SK-N-SH (cell line): ENCODE measurements around the gene ALB.

Experiments
- CHD2 ChIP-seq: fragments of 150-350 bp; IDR thresholded peaks from 2 replicates; pipeline ENCODE4 v1.6.1; 2018; ENCODE audit warnings: low read length; ENCODE audit not compliant: partially characterized antibody
- EP300 ChIP-seq, 2 experiments: IDR thresholded peaks; 2 replicates each; pipeline versions ENCODE4 v1.4.0 to v1.6.1; 2012; ENCODE audit warnings: borderline replicate concordance in 1 of 2, low read depth in 1 of 2, low read length in 1 of 2
- EZH2phosphoT487 ChIP-seq: fragments of 200-600 bp; sonication (generic); IDR thresholded peaks from 2 replicates; pipeline ENCODE4 v1.6.1; 2017; ENCODE audit warnings: low read depth, mixed run types, mild to moderate bottlenecking, antibody characterized with exemption, moderate library complexity, borderline replicate concordance
- FOXM1 ChIP-seq: IDR thresholded peaks from 2 replicates; pipeline ENCODE4 v1.4.0; 2012; ENCODE audit warnings: low read depth, mild to moderate bottlenecking
- JUND ChIP-seq: IDR thresholded peaks from 2 replicates; pipeline ENCODE4 v1.4.0; 2012
- RAD21 ChIP-seq: IDR thresholded peaks from 2 replicates; pipeline ENCODE4 v1.6.1; 2012; ENCODE audit warnings: mild to moderate bottlenecking, low read length
- RCOR1 ChIP-seq: fragments of 150-350 bp; IDR thresholded peaks from 2 replicates; pipeline ENCODE4 v1.6.1; 2017; ENCODE audit warnings: antibody characterized with exemption, low read length
- SMC3 ChIP-seq: IDR thresholded peaks from 2 replicates; pipeline ENCODE4 v1.6.1; 2012; ENCODE audit warnings: low read depth, low read length, improper control_type of control experiment
- TAF1 ChIP-seq: IDR thresholded peaks from 2 replicates; pipeline ENCODE4 v1.6.1; 2012; ENCODE audit warnings: low read depth, mild to moderate bottlenecking, low read length, moderate library complexity, borderline replicate concordance
- YY1 ChIP-seq: IDR thresholded peaks from 2 replicates; pipeline ENCODE4 v1.4.0; 2012; ENCODE audit warnings: low read depth, mild to moderate bottlenecking
- TF ChIP-seq, protein P1 (sequence below): fragments of 200-600 bp; sonication (generic); IDR thresholded peaks from 2 replicates; pipeline ENCODE4 v1.6.1; 2017; ENCODE audit warnings: antibody characterized with exemption, mild to moderate bottlenecking, moderate library complexity
- TF ChIP-seq, protein P2 (sequence below): IDR thresholded peaks from 2 replicates; pipeline ENCODE4 v1.4.0; 2012; ENCODE audit warnings: low read depth
- TF ChIP-seq, protein P3 (sequence below): IDR thresholded peaks from 2 replicates; pipeline ENCODE4 v1.4.0; 2012; ENCODE audit warnings: low read depth, borderline replicate concordance
- TF ChIP-seq, protein P4 (sequence below): fragments of 150-350 bp; IDR thresholded peaks from 2 replicates; pipeline ENCODE4 v1.6.1; 2016; ENCODE audit warnings: mild to moderate bottlenecking, low read depth, low read length

DNA sequence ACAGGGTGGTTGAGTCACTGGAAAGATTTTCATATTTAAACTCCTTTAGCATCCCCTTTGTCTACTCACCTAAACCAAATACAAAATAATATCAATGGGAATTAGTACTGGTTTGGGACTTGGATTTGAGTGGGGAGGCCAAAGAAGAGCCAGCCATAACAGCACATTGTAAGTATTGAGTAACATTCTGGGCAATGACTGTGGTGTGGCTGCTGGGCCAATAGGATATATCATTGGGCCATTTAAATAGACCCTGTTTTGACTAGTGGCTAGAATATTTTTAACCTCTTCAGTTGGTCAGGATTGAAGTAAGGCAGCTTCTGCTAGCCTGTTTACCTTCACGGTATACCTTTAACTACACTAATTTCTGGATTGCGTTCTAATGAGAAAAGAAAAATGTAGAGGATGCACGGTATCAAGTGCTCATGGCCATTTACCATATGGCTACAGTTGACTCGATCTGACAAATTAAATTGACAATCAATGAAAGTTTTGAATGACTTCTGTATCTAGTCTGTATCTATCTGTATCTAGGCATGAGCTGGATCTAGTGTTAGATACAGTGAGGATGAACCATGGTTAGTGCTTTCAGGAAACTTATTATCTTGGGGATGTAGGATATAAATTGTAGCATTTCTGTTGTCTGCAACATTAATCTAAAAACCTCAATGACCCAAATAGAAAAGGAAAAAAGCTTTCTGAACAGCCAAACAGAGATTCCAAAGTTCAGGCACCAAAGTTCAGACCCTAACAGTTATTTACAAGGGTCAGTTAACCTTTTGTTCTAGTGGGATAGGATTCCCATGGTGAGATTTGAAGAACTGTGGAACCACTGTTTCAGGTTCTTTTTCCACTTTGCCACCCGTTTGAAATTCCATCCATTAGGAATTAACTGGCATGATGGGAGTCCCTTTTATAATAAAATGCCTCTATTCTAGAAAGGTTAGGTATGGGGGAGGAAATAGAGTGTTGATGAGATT, 6.8 kb upstream of the ALB start:
- no peak for TF ChIP-seq EZH2phosphoT487
- TF ChIP-seq SMC3 = no peak
- TF ChIP-seq RCOR1 = no peak
- TF ChIP-seq, protein P1, sequence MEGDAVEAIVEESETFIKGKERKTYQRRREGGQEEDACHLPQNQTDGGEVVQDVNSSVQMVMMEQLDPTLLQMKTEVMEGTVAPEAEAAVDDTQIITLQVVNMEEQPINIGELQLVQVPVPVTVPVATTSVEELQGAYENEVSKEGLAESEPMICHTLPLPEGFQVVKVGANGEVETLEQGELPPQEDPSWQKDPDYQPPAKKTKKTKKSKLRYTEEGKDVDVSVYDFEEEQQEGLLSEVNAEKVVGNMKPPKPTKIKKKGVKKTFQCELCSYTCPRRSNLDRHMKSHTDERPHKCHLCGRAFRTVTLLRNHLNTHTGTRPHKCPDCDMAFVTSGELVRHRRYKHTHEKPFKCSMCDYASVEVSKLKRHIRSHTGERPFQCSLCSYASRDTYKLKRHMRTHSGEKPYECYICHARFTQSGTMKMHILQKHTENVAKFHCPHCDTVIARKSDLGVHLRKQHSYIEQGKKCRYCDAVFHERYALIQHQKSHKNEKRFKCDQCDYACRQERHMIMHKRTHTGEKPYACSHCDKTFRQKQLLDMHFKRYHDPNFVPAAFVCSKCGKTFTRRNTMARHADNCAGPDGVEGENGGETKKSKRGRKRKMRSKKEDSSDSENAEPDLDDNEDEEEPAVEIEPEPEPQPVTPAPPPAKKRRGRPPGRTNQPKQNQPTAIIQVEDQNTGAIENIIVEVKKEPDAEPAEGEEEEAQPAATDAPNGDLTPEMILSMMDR = no peak
- TF ChIP-seq, protein P2, sequence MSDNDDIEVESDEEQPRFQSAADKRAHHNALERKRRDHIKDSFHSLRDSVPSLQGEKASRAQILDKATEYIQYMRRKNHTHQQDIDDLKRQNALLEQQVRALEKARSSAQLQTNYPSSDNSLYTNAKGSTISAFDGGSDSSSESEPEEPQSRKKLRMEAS = no peak
- no peak for TF ChIP-seq YY1
- no peak for TF ChIP-seq FOXM1
- TF ChIP-seq TAF1 = no peak
- no peak for TF ChIP-seq JUND
- TF ChIP-seq RAD21 = no peak
- TF ChIP-seq, protein P3, sequence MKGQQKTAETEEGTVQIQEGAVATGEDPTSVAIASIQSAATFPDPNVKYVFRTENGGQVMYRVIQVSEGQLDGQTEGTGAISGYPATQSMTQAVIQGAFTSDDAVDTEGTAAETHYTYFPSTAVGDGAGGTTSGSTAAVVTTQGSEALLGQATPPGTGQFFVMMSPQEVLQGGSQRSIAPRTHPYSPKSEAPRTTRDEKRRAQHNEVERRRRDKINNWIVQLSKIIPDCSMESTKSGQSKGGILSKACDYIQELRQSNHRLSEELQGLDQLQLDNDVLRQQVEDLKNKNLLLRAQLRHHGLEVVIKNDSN = no peak
- no peak for TF ChIP-seq EP300 (IDR thresholded peaks at IDR 0.05; ENCODE audit: borderline replicate concordance in 1 of 2, low read depth in 1 of 2, low read length in 1 of 2)
- TF ChIP-seq CHD2 = no peak
- TF ChIP-seq, protein P4, sequence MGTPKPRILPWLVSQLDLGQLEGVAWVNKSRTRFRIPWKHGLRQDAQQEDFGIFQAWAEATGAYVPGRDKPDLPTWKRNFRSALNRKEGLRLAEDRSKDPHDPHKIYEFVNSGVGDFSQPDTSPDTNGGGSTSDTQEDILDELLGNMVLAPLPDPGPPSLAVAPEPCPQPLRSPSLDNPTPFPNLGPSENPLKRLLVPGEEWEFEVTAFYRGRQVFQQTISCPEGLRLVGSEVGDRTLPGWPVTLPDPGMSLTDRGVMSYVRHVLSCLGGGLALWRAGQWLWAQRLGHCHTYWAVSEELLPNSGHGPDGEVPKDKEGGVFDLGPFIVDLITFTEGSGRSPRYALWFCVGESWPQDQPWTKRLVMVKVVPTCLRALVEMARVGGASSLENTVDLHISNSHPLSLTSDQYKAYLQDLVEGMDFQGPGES = no peak
